Retinal pigment epithelial cell (primary cell): ENCODE data around the gene EMP2.

Experiments
- DNase-seq: peaks from one replicate; pipeline ENCODE4 v3.0.0-alpha.2; 2010; ENCODE audit warnings: low read depth
- H3K4me3 ChIP-seq: 2 replicates; pipeline ENCODE4 v1.5.1; 2011; ENCODE audit warnings: mild to moderate bottlenecking, low read length, control low read depth, moderate library complexity
- TF ChIP-seq, protein P1 (sequence below): conservative IDR thresholded peaks from 2 replicates; pipeline ENCODE4 v1.5.1; 2011; ENCODE audit warnings: low read depth, low read length, control low read depth, inconsistent platforms

EMP2 gene

DNA sequence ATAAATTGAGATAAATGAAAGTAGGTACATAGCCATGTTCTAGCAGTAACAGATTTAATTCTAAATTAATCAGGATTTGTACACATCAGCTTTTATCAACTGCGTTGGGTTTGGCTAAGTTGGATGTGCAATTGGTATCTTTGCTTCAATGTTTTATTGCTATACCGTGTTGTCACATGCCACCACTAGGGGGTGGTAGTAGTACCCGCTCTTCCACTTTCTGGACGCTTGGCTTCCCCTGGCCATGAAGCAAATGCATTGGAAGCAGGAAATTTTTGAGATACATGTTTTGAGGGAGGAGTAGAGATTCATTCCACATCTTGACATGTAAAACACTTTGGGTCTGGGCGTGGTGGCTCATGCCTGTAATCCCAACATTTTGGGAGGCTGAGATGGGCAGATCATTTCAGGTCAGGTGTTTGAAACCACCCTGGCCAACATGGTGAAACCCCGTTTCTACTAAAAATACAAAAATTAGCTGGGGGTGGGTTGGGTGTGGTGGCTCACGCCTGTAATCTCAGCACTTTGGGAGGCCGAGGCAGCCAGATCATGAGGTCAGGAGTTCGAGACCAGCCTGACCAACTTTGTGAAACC, 58.6 kb downstream of the EMP2 start:
- TF ChIP-seq, protein P1, sequence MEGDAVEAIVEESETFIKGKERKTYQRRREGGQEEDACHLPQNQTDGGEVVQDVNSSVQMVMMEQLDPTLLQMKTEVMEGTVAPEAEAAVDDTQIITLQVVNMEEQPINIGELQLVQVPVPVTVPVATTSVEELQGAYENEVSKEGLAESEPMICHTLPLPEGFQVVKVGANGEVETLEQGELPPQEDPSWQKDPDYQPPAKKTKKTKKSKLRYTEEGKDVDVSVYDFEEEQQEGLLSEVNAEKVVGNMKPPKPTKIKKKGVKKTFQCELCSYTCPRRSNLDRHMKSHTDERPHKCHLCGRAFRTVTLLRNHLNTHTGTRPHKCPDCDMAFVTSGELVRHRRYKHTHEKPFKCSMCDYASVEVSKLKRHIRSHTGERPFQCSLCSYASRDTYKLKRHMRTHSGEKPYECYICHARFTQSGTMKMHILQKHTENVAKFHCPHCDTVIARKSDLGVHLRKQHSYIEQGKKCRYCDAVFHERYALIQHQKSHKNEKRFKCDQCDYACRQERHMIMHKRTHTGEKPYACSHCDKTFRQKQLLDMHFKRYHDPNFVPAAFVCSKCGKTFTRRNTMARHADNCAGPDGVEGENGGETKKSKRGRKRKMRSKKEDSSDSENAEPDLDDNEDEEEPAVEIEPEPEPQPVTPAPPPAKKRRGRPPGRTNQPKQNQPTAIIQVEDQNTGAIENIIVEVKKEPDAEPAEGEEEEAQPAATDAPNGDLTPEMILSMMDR = peak; percentile 89
- no peak for DNase-seq
- no peak overlapping the region for H3K4me3 ChIP-seq

DNA sequence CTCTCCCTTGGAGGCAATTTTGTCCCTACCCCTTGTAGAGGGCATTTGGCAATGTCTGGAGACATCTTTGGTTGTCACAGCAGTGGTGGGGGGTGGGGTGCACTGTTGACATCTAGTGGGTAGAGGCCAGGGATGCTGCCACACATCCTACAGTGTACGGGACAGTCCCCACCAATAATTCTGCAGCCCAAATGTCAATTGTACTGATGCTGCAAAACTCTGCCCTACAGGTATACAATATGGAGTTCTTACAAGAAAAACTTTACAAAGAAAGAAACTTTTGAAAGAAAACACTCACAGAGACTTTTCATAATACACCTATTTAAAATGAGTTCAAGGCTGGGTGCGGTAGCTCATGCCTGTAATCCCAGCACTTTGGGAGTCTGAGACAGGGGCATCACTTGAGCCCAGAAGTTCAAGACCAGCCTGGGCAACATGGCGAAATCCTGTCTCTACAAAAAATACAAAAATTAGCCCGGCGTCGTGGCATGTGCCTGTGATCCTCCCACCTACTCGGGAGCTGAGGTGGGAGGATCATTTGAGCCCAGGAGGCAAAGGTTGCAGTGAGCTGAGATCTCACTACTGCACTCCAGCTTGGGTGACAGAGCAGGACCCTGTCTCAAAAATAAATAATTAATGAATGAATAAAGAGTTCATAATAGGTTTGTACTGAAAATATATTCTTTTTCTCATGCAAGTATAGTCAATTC, 59.4 kb downstream of the EMP2 start:
- TF ChIP-seq, protein P1 = no peak
- H3K4me3 ChIP-seq = no peak overlapping the region
- DNase-seq = no peak

DNA sequence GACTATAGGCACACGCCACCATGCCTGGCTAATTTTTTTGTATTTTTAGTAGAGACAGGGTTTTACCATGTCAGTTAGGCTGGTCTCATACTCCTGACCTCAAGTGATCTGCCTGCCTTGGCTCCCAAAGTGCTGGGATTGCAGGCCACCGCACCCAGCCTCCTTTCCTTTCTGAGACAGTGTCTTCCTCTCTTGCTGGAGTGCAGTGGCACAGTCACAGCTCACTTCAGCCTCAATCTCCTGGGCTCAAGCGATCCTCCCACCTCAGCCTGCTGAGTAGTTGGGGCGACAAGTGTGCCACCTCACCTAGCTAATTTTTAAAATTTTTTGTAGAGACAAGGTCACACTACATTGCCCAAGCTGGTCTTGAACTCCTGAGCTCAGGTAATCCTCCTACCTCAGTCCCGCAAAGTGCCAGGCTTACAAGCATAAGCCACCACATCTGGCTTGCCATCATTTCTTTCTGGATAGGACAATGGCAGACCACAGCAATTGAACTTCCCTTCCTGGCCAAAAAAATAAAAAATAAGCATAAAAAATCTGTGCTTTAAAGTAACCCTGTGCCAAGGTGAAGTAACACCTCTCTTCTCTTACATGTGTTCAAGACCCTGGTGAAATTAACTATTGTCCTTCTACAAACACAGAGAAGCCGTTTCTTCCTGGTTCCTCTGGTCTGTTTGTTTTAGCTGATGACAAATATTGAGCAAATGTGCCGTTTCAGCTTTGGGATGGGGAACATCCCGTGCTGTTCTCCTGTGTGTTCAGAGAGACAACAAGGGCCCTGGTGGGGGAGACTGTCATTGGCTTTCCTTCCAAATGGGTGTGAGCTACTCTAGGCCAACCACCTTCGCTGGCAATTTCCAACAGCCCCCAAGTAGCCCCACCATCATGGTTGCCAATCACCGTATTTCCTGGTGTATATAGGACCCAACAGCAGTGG, 60.2 kb downstream of the EMP2 start:
- TF ChIP-seq, protein P1 = no peak
- no peak overlapping the region for H3K4me3 ChIP-seq
- no peak for DNase-seq

DNA sequence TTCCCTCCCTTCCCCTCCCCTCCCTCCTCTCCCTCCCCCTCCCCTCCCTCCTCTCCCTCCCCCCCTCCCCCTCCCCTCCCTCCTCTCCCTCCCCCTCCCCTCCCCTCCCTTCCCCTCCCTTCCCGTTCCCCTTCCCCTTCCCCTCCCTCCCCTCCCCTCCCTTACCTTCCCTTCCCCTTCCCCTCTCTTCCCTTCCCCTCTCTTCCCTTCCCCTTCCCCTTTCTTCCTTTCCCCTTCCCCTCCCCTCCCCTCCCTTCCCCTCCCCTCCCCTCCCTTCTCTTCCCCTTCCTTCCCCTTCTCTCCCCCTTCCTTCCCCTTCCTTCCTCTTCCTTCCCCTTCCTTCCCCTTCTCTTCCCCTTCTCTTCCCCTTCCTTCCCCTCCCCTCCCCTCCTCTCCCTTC, 61.1 kb downstream of the EMP2 start:
- TF ChIP-seq, protein P1 = no peak
- DNase-seq = no peak
- H3K4me3 ChIP-seq = no peak overlapping the region

DNA sequence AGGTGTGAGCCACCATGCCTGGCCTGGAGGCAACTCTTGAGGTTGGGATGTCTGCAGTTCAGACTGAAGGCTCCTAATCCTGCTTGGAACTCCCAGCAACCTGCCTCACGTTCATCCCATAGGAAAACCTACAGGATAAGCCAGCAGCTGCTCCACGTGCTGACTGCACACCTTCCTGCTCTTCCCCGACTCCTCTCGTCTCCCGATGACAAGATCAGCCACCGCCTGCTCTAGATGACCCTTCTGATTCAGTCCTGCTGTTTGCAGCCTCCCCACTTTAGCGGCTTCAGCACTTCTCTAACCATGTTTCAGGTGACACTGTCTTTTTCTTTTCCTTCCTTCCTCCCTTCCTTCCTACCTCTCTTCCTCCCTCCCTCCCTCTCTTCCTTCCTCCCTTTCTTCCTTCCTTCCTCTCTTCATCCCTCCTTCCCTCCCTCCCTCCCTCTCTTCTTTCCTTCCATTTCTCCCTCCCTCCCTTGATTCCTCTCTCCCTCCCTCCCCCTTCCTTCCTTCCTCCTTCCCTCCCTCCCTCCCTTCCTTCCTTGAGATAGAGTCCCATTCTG, 61.8 kb downstream of the EMP2 start:
- TF ChIP-seq, protein P1 = no peak
- no peak for DNase-seq
- H3K4me3 ChIP-seq = no peak overlapping the region

DNA sequence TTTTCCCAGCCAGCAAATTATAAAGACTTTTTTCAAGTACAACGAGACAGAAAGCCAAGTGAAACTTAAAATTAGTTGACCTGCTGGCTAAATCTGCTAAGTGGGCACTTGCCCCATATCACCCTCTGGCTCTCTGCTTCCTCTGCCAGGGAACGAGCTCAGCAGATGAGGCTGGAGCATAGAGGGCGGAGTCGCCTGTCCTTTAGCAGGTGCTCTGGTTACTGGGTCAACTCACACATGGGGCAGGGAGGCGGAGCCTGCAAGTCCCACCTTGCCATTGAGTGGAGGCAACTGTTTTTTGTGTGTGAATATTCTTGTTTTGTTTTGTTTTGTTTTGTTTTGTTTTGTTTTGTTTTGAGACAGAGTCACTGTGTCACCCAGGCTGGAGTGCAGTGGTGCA, 62.5 kb downstream of the EMP2 start:
- no peak for DNase-seq
- TF ChIP-seq, protein P1 = no peak
- no peak overlapping the region for H3K4me3 ChIP-seq
